GM12878 (cell line): ENCODE results near the gene IL4I1. TPM values are rescaled to one million over a fixed set of nuclear protein-coding genes. Genes with fewer than 3 reads are reported as not detected.
A peak's percentile ranks its signal among the peaks of the same experiment; 100 is the strongest.

Experiments used
- ASH2L ChIP-seq: fragments of 300-600, 200-600 bp; sonication (generic); IDR thresholded peaks from 2 replicates; pipeline ENCODE4 v1.6.1; 2017; ENCODE audit warnings: low read depth, mild to moderate bottlenecking, borderline replicate concordance
- ATF7 ChIP-seq: fragments of 450-650 bp; IDR thresholded peaks from 2 replicates; pipeline ENCODE4 v1.6.1; 2016; ENCODE audit warnings: low read depth, mild to moderate bottlenecking
- BRCA1 ChIP-seq: IDR thresholded peaks from 2 replicates; pipeline ENCODE4 v1.6.1; 2011; ENCODE audit warnings: low read depth, low read length, improper control_type of control experiment
- CEBPZ ChIP-seq: fragments of 150-350 bp; IDR thresholded peaks from 2 replicates; pipeline ENCODE4 v1.6.1; 2016; ENCODE audit warnings: low read depth, low read length
- DPF2 ChIP-seq: fragments of 450-650 bp; IDR thresholded peaks from 2 replicates; pipeline ENCODE4 v1.6.1; 2017; ENCODE audit warnings: mild to moderate bottlenecking
- FOXK2 ChIP-seq: fragments of 450-650 bp; IDR thresholded peaks from 2 replicates; pipeline ENCODE4 v1.6.1; 2017; ENCODE audit warnings: mild to moderate bottlenecking, moderate library complexity
- MTA3 ChIP-seq: IDR thresholded peaks from 2 replicates; pipeline ENCODE4 v1.6.1; 2012; ENCODE audit warnings: low read length, inconsistent platforms, borderline replicate concordance
- NR2C2 ChIP-seq: IDR thresholded peaks from 2 replicates; pipeline ENCODE4 v1.6.1; 2011; ENCODE audit warnings: borderline replicate concordance, low read depth; ENCODE audit not compliant: control insufficient read depth, insufficient read length
- RFX5 ChIP-seq: IDR thresholded peaks from 2 replicates; pipeline ENCODE4 v1.6.1; 2011; ENCODE audit warnings: low read depth, low read length, improper control_type of control experiment
- TCF7 ChIP-seq: IDR thresholded peaks from 2 replicates; pipeline ENCODE4 v1.6.1; 2014; ENCODE audit warnings: antibody characterized with exemption, borderline replicate concordance
- USF1 ChIP-seq: IDR thresholded peaks from 2 replicates; pipeline ENCODE4 v1.6.1; 2011; ENCODE audit warnings: borderline replicate concordance, low read depth, mild to moderate bottlenecking, moderate library complexity, mixed read lengths, low read length; ENCODE audit not compliant: insufficient read depth; ENCODE audit errors: extremely low read length
- ZNF24 ChIP-seq: fragments of 450-650 bp; IDR thresholded peaks from 2 replicates; pipeline ENCODE4 v1.6.1; 2017; ENCODE audit warnings: antibody characterized with exemption, mild to moderate bottlenecking
- polyA plus RNA-seq, 11 experiments: library from polyadenylated mRNA; depleted of rRNA in 4 of 11; unstranded in 6 of 11; stranded (reverse) in 5 of 11; fragments of >200 nt; fragmentation: Nextera tagmentation in 4 of 11; fragmentation: Illumina TruSeq in 1 of 11; extraction: Ambion mirVana in 4 of 11; extraction: Trizol in 1 of 11; gene quantifications; 1 replicate in 1 of 11; 2 replicates in 10 of 11; pipeline versions ENCODE4 v1.2.1 to v1.2.3, GENCODE V29; 2011 to 2016; ENCODE audit warnings: inconsistent platforms in 2 of 11, missing spikeins in 2 of 11, low read depth in 1 of 11
- total RNA-seq, 4 experiments: library from RNA; depleted of rRNA in 3 of 4; stranded (reverse); fragments of >200 nt in 3 of 4; fragmentation: Illumina TruSeq in 1 of 4; extraction: Trizol in 1 of 4; gene quantifications; 2 replicates each; pipeline versions ENCODE4 v1.2.1 to v1.2.3, GENCODE V29; 2013 to 2021

The IL4I1 gene
- total and polyA plus RNA-seq, 10 of the 15 experiments (the other 5 are each of a cell fraction or from before 2014, with no cell fraction given), result 0.62 to 83.8 (median 42.8) TPM

- TF ChIP-seq USF1 (no peak), NR2C2 (no peak), BRCA1 (no peak), ZNF24 (no peak), FOXK2 (no peak), ASH2L (no peak), MTA3 (no peak), TCF7 (no peak), RFX5 (no peak), CEBPZ (no peak), ATF7 (no peak), DPF2 (peak; percentile 82)
These were observed 20.4 kb upstream of the IL4I1 start (continued) for GRCh38 chr19:49916839-49917733.
